GM19023 (cell line): ENCODE measurements around the gene CRKL.
"Not testable (repeated sequence)": the region's sequence is repeated elsewhere in the genome, so short reads cannot be mapped to it uniquely, and the experiment has no call there.

Source experiments
- ATAC-seq: cut with Tn5 transposase; IDR thresholded peaks from one replicate; pipeline ENCODE4 v1.9.1; 2021; ENCODE audit warnings: mild to moderate bottlenecking, moderate library complexity; ENCODE audit not compliant: unreplicated experiment

Gene CRKL

GRCh38 chr22:20901093-20902033 is 15.8 kb upstream of the CRKL start:
- not testable (repeated sequence) for ATAC-seq

- no peak for ATAC-seq
These were observed 14.1 kb upstream of the CRKL start for GRCh38 chr22:20903093-20903492.

GRCh38 chr22:20904008-20904979 is 12.9 kb upstream of the CRKL start:
- ATAC-seq: no peak

GRCh38 chr22:20904980-20905355 is 12.2 kb upstream of the CRKL start:
- no peak for ATAC-seq

GRCh38 chr22:20905415-20906386 is 11.5 kb upstream of the CRKL start:
- no peak for ATAC-seq

GRCh38 chr22:20906387-20906767 is 10.8 kb upstream of the CRKL start:
- ATAC-seq: no peak

GRCh38 chr22:20908717-20909116 is 8.5 kb upstream of the CRKL start:
- not testable (repeated sequence) for ATAC-seq

- ATAC-seq: no peak
These were observed 7.5 kb upstream of the CRKL start for GRCh38 chr22:20909543-20910303.

- no peak for ATAC-seq
These were observed 4.7 kb upstream of the CRKL start for GRCh38 chr22:20912494-20912893.

GRCh38 chr22:20918663-20919218 is 1.5 kb downstream of the CRKL start:
- no peak for ATAC-seq

GRCh38 chr22:20919718-20920117 is 2.5 kb downstream of the CRKL start:
- ATAC-seq: no peak

GRCh38 chr22:20920881-20921203 is 3.6 kb downstream of the CRKL start:
- no peak for ATAC-seq

- ATAC-seq: no peak
These were observed 5.0 kb downstream of the CRKL start for GRCh38 chr22:20922141-20922751.

GRCh38 chr22:20926243-20926642 is 9.0 kb downstream of the CRKL start:
- no peak for ATAC-seq

- ATAC-seq: no peak
These were observed 10.8 kb downstream of the CRKL start for GRCh38 chr22:20927940-20928572.

- no peak for ATAC-seq
These were observed 11.4 kb downstream of the CRKL start for GRCh38 chr22:20928573-20928967.

- no peak for ATAC-seq
These were observed 12.8 kb downstream of the CRKL start for GRCh38 chr22:20930004-20930403.

GRCh38 chr22:20930435-20930834 is 13.2 kb downstream of the CRKL start:
- ATAC-seq: not testable (repeated sequence)
